ENCODE data around the gene SMTN.

DNA sequence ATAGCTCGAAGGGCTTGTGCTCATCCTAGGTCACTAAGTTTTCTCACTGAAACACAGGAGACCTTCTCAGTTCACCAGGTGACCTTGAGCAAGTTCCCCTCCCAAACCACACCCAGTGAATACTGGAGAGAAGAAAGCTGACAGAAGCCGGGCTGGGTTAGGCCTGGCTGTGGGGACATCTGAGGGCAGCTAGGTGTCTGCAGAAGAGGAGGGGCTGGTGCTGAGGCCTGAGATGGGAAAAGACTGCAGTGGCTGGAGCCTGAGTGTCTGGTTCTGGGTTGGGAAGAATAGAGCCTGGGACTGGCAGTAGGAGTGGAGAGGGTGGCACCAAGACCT lies 41.0 kb downstream of the SMTN start:
- TF ChIP-seq, protein P1, sequence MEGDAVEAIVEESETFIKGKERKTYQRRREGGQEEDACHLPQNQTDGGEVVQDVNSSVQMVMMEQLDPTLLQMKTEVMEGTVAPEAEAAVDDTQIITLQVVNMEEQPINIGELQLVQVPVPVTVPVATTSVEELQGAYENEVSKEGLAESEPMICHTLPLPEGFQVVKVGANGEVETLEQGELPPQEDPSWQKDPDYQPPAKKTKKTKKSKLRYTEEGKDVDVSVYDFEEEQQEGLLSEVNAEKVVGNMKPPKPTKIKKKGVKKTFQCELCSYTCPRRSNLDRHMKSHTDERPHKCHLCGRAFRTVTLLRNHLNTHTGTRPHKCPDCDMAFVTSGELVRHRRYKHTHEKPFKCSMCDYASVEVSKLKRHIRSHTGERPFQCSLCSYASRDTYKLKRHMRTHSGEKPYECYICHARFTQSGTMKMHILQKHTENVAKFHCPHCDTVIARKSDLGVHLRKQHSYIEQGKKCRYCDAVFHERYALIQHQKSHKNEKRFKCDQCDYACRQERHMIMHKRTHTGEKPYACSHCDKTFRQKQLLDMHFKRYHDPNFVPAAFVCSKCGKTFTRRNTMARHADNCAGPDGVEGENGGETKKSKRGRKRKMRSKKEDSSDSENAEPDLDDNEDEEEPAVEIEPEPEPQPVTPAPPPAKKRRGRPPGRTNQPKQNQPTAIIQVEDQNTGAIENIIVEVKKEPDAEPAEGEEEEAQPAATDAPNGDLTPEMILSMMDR (IDR thresholded peaks at IDR 0.05) = no peak
- no peak for TF ChIP-seq POLR2A (IDR thresholded peaks at IDR 0.05)

Data from tibial nerve (tissue), 3 donors.